ENCODE results near the gene IKBKE.

IKBKE gene

GRCh38 chr1:206514813-206515387 lies 44.6 kb downstream of the IKBKE start:
- DNase-seq: no peak

DNA sequence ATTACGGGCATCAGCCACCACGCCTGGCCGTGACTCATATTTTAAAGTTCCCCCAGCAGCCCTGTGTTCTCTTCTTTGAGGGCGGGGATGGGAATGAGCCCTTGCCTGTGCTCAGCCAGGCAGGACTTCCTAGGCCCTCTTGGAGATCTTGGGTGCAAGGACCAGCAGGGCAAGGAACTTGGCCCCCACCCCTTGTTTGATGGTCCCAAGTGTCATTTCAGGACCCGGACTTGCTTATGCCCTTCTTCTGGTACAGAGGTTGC lies 46.4 kb downstream of the IKBKE start:
- no peak for DNase-seq

DNA sequence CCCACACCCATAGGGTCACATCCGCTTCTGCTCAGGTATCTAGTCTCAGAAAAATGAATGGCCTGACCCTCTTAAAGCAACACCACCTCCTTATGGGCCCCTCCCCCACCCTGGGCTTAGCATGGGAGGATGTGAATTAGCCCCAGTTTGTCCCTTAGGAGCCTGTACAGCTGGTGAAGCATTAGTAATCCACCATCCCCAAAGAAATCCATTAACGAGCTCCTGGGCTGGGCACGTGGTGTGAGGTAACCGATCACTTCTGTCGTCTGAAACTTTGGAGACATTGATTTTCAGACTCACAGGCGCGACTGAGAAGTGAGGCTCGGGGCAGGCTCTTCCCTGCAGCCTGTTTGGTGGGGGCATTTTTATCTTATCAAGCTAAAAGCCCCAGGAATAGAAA lies 47.5 kb downstream of the IKBKE start:
- DNase-seq: no peak

- no peak for DNase-seq
Observed at GRCh38 chr1:206518206-206518605, 47.9 kb downstream of the IKBKE start.

GRCh38 chr1:206518743-206519142 lies 48.5 kb downstream of the IKBKE start:
- DNase-seq: no peak

DNA sequence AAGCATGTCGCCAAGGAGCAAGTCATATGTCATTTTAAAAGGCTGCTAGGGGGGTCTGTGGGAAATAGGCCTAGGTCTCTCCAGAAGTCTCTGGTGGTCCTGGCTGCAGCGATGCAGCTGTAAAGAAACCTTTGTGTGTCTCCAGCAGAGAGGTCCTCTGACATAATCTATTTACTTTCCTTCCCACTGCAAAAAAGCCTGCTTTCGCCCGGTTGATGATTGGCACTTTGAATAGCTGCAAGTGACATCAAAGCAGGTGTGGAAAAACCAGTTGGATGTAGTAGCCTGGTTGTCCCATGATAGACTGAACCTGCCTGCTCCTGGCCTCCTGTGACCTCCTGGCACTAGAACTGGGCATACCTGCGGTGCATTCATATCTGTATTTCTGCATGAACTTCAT lies 50.9 kb downstream of the IKBKE start:
- peak; percentile 99 for DNase-seq

- DNase-seq: peak; percentile 72
Observed at GRCh38 chr1:206521694-206522402, 51.6 kb downstream of the IKBKE start.

DNA sequence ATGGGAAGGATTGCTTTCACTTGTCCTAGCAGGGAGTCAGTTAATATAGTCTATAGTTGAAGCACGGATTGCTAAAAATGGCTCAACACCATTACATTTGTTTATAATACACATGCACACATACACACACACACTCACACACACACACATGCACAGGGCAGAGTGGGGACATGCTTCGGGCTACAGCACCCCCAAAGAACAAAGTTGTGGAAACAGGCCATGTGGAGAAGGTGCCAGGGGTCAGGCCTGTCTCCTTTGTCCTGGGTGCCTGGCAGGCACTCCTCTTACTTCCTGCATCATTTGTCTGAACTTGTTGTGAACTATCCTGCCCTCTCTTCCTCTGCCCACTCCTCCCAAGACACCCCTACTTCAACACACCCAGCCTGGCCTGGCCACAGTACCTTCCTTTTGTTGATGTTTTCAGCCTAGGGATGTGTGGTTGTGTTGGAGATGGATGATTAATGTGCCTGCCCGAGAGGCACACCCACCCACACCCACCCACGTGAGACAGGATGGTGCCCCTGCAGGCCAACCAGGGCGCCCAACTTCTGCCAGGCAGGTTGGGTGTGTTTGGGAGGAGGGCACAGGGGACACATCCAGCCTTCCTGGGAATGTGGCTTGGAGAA lies 54.6 kb downstream of the IKBKE start:
- DNase-seq: no peak

- no peak for DNase-seq
Observed at GRCh38 chr1:206526064-206526911, 56.0 kb downstream of the IKBKE start.

- no peak for DNase-seq
Observed at GRCh38 chr1:206529425-206529824, 59.1 kb downstream of the IKBKE start.

- DNase-seq: no peak
Observed at GRCh38 chr1:206532368-206532767, 62.1 kb downstream of the IKBKE start.

DNA sequence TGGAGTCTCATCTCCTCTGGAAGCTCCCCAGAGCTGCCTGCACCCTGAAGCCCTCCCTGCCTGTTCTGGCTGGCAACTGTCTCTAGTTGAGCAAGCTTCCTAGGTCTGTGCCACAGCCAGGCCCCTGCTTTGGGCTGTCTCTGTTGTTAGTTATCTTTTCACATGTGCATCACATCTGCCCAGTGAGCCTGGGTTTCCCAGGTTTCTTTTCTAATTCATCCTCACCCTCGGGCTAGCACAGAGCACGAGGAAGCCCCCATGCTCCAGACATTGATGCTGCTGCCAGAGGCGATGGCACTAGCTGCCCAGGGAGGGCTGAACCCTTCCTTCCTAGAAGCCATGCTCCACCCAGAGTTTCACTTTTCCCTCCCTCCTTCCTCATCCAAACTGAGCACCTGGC lies 64.3 kb downstream of the IKBKE start:
- DNase-seq: no peak

DNA sequence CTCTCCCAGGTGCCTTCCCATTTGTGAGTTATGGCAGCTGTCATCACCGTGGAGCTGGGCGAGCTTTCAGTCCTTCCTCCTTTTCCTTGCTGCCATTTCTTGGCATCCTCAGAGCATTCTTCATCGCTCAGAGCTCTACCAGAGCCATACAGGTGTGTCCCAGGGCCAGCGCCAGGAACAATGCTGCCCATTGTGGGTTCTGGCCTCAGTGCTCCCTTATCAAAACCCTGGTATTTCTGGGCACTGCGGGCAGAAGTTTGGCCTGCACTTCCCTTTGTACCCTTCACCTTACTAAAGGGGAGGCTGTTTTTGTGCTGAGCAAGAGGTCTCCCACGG lies 65.5 kb downstream of the IKBKE start:
- DNase-seq: no peak

- no peak for DNase-seq
Observed at GRCh38 chr1:206537141-206537540, 66.9 kb downstream of the IKBKE start.

DNA sequence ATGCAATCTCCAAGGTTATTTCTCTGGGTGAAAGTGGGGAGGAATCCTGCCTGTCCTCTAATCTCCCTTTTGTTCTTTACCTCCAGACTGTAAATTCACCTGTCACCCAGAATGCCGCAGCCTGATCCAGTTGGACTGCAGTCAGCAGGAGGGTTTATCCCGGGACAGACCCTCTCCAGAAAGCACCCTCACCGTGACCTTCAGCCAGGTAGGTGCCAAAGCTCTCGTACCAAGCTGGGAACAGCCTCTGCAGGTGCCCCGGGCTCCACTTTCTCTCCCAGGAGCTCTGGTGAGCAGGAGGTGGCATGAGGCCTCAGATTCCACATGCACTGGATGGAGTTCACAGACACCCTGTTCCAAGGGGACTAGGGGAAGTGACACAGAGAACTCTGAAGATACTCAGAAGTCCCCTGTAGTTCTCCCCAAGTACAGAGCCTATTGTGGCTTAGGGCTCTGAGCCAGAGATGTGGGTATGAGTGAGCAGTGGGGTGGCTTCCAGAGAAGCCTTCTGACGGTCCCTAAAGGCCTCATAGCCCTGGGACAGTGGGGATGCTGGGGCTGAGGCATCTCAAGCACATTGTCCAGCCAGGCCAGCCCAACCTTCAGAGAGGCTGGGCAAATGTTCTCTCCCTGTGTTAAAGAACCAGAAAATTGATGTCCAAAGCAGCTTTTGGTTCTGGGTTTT lies 68.0 kb downstream of the IKBKE start:
- no peak for DNase-seq

GRCh38 chr1:206538901-206539640 lies 68.8 kb downstream of the IKBKE start:
- DNase-seq: no peak

- no peak for DNase-seq
Observed at GRCh38 chr1:206540044-206540780, 69.9 kb downstream of the IKBKE start.

- no peak for DNase-seq
Observed at GRCh38 chr1:206541236-206541833, 71.1 kb downstream of the IKBKE start.

DNA sequence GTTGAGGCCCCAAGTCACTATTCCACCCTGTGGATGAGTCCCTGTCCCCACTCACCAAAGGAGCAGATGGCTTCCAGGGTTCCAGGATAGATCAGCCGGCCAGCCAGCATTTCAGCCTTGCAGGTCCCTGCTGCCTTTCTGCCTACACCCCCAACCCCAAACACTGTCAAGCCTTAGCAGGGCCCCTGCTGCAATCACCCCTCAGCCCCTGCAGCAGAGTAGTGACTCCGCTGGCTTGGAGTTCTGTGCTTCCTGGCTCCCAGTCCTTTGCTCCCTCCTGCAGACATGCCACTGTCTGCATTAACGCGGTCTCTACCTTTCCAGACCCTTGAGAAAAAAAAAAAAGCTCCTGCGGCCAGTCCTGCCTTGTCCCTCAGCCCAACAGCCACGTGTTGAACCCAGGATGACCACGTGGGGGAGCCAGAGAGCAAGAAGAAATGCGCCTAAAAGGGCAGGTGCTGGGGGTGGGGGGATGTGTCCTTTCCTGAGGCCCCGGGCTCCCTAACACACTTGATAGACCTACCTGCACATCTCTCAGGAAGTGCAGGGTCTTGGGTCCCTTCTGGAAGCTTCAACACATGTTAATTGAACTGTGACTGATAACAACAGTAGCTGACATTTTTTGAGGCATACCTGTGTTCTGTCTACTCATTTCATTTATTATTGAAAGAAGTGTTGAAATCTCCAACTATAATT lies 74.4 kb downstream of the IKBKE start:
- peak; percentile 91 for DNase-seq

DNA sequence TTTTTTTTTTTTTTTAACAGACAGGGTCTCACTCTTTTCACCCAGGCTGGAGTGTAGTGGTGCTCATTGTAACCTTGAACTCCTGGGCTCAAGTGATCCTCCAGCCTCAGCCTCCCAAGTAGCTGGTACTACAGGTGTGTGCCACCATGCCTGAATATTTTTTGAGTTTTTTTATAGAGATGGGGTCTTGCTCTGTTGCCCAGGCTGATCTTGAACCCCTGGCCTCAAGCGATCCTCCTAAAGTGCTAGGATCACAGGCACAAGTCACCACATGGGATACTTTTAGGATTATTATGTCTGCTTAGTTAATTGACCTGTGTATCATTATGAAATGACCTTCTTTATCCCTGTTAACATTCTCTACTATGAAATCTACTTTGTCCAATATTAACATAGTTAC lies 75.1 kb downstream of the IKBKE start:
- DNase-seq: no peak

Data from DMS53 (cell line).